Measurements from ENCODE around the gene SBF2. TPM values are rescaled to one million over a fixed set of nuclear protein-coding genes. Genes with fewer than 3 reads are reported as not detected.

Gene SBF2
- total RNA-seq, 1 donor from 2014 or later, result 27.9 TPM

- DNase-seq (ENCODE audit: low spot score), result no peak
- intact Hi-C loops (cut with DNase I), result no loop called here
These were observed 435.2 kb downstream of the SBF2 start for GRCh38 chr11:9858822-9859221.

GRCh38 chr11:9858218-9858617 is 435.8 kb downstream of the SBF2 start:
- no peak for DNase-seq (ENCODE audit: low spot score)
- intact Hi-C loops (cut with DNase I), result no loop called here

- intact Hi-C loops (cut with DNase I), result no loop called here
- DNase-seq (ENCODE audit: low spot score), result no peak
These were observed 438.3 kb downstream of the SBF2 start for GRCh38 chr11:9855579-9856287.

GRCh38 chr11:9853929-9854552 is 440.0 kb downstream of the SBF2 start:
- intact Hi-C loops (cut with DNase I), result no loop called here
- DNase-seq (ENCODE audit: low spot score), result no peak

GRCh38 chr11:9852465-9852864 is 441.6 kb downstream of the SBF2 start:
- DNase-seq (ENCODE audit: low spot score), result no peak
- intact Hi-C loops (cut with DNase I), result no loop called here

GRCh38 chr11:9851366-9851765 is 442.7 kb downstream of the SBF2 start:
- intact Hi-C loops (cut with DNase I), result no loop called here
- no peak for DNase-seq (ENCODE audit: low spot score)

- intact Hi-C loops (cut with DNase I), result no loop called here
- no peak for DNase-seq (ENCODE audit: low spot score)
These were observed 443.7 kb downstream of the SBF2 start for GRCh38 chr11:9850224-9850895.

- intact Hi-C loops (cut with DNase I), result no loop called here
- DNase-seq (ENCODE audit: low spot score), result no peak
These were observed 444.6 kb downstream of the SBF2 start for GRCh38 chr11:9849389-9849788.

GRCh38 chr11:9847636-9848035 is 446.4 kb downstream of the SBF2 start:
- DNase-seq (ENCODE audit: low spot score), result no peak
- intact Hi-C loops (cut with DNase I), result no loop called here

GRCh38 chr11:9842923-9843322 is 451.1 kb downstream of the SBF2 start:
- intact Hi-C loops (cut with DNase I), result no loop called here

GRCh38 chr11:9840460-9841004 is 453.5 kb downstream of the SBF2 start:
- no peak for DNase-seq (ENCODE audit: low spot score)
- intact Hi-C loops (cut with DNase I), result no loop called here

More at GRCh38 chr11:9842923-9843322, 451.1 kb downstream of the SBF2 start:
- DNase-seq (ENCODE audit: low spot score), result no peak

- DNase-seq (ENCODE audit: low spot score), result no peak
- intact Hi-C loops (cut with DNase I), result no loop called here
These were observed 454.5 kb downstream of the SBF2 start for GRCh38 chr11:9839550-9839949.

GRCh38 chr11:9838961-9839360 is 455.1 kb downstream of the SBF2 start:
- intact Hi-C loops (cut with DNase I), result no loop called here
- DNase-seq (ENCODE audit: low spot score), result no peak

GRCh38 chr11:9838229-9838628 is 455.8 kb downstream of the SBF2 start:
- intact Hi-C loops (cut with DNase I), result no loop called here
- DNase-seq (ENCODE audit: low spot score), result no peak

GRCh38 chr11:9834291-9834690 is 459.7 kb downstream of the SBF2 start:
- DNase-seq (ENCODE audit: low spot score), result no peak
- intact Hi-C loops (cut with DNase I), result no loop called here

GRCh38 chr11:9831122-9831521 is 462.9 kb downstream of the SBF2 start:
- intact Hi-C loops (cut with DNase I), result no loop called here
- DNase-seq (ENCODE audit: low spot score), result no peak

GRCh38 chr11:9827708-9828107 is 466.3 kb downstream of the SBF2 start:
- no peak for DNase-seq (ENCODE audit: low spot score)
- intact Hi-C loops (cut with DNase I), result no loop called here

- intact Hi-C loops (cut with DNase I), result no loop called here
- no peak for DNase-seq (ENCODE audit: low spot score)
These were observed 467.6 kb downstream of the SBF2 start for GRCh38 chr11:9826390-9826789.

GRCh38 chr11:9825895-9826294 is 468.1 kb downstream of the SBF2 start:
- intact Hi-C loops (cut with DNase I), result no loop called here

GRCh38 chr11:9825315-9825714 is 468.7 kb downstream of the SBF2 start:
- intact Hi-C loops (cut with DNase I), result no loop called here
- DNase-seq (ENCODE audit: low spot score), result no peak

More at GRCh38 chr11:9825895-9826294, 468.1 kb downstream of the SBF2 start:
- DNase-seq (ENCODE audit: low spot score), result no peak

Measured in cardiac septum (tissue), 1 donor.